Liver (tissue), 9 donors: ENCODE measurements around the gene IFT122. TPM values are rescaled to one million over a fixed set of nuclear protein-coding genes. Genes with fewer than 3 reads are reported as not detected.

ENCODE experiments used
- DNase-seq: peaks from one replicate; pipeline ENCODE4 v3.0.0-alpha.2; 2017; ENCODE audit warnings: low spot score
- H3K27ac ChIP-seq, 2 donors: one replicate each; pipeline ENCODE4 v1.7.0; 2013; ENCODE audit warnings: inconsistent platforms in 2 of 2, low read length in 2 of 2, control low read depth in 1 of 2, low read depth in 1 of 2, mild to moderate bottlenecking in 1 of 2
- H3K27me3 ChIP-seq, 4 donors: one replicate each; pipeline versions ENCODE4 v1.6.1 to v1.7.0; 2013; ENCODE audit warnings: low read length in 3 of 4, inconsistent platforms in 1 of 4, mild to moderate bottlenecking in 1 of 4, moderate library complexity in 1 of 4; ENCODE audit not compliant: control insufficient read depth in 4 of 4, insufficient read depth in 4 of 4
- H3K36me3 ChIP-seq, 4 donors: one replicate each; pipeline versions ENCODE4 v1.6.1 to v1.7.0; 2013; ENCODE audit warnings: low read length in 3 of 4, mild to moderate bottlenecking in 3 of 4, low read depth in 1 of 4, moderate library complexity in 1 of 4; ENCODE audit not compliant: control insufficient read depth in 4 of 4, insufficient read depth in 3 of 4
- H3K4me1 ChIP-seq, 4 donors: one replicate each; pipeline versions ENCODE4 v1.6.1 to v1.7.0; 2013; ENCODE audit warnings: low read length in 3 of 4, mild to moderate bottlenecking in 3 of 4, moderate library complexity in 1 of 4; ENCODE audit not compliant: control insufficient read depth in 4 of 4, insufficient read depth in 4 of 4
- H3K4me3 ChIP-seq, 3 donors: one replicate each; pipeline versions ENCODE4 v1.6.1 to v1.7.0; 2013; ENCODE audit warnings: low read length in 3 of 3, control low read depth in 1 of 3, low read depth in 1 of 3, mild to moderate bottlenecking in 1 of 3
- H3K9ac ChIP-seq, 2 donors: one replicate each; pipeline ENCODE4 v1.7.0; 2013; ENCODE audit warnings: low read length in 2 of 2, mild to moderate bottlenecking in 2 of 2, moderate library complexity in 2 of 2, control low read depth in 1 of 2, low read depth in 1 of 2
- H3K9me3 ChIP-seq, 4 donors: one replicate each; pipeline versions ENCODE4 v1.6.1 to v1.7.0; 2013; ENCODE audit warnings: low read length in 3 of 4; ENCODE audit not compliant: control insufficient read depth in 4 of 4
- EGR1 ChIP-seq, 2 donors: IDR thresholded peaks; 2 replicates each; pipeline ENCODE4 v1.6.1; 2016 to 2018; ENCODE audit warnings: antibody characterized with exemption in 2 of 2, low read depth in 2 of 2
- FOXA1 ChIP-seq: IDR thresholded peaks from 2 replicates; pipeline ENCODE4 v1.6.1; 2016; ENCODE audit warnings: antibody characterized with exemption
- FOXA2 ChIP-seq: IDR thresholded peaks from 2 replicates; pipeline ENCODE4 v1.6.1; 2016; ENCODE audit warnings: antibody characterized with exemption
- GABPA ChIP-seq, 2 donors: IDR thresholded peaks in 1 of 2; conservative IDR thresholded peaks in 1 of 2; 2 replicates each; pipeline ENCODE4 v1.6.1; 2016; ENCODE audit warnings: antibody characterized with exemption in 2 of 2, mild to moderate bottlenecking in 1 of 2, moderate library complexity in 1 of 2
- HNF4A ChIP-seq, 2 donors: conservative IDR thresholded peaks; 2 replicates each; pipeline ENCODE4 v1.6.1; 2016; ENCODE audit warnings: antibody characterized with exemption in 2 of 2, mild to moderate bottlenecking in 2 of 2
- HNF4G ChIP-seq: IDR thresholded peaks from 2 replicates; pipeline ENCODE4 v1.6.1; 2016; ENCODE audit warnings: antibody characterized with exemption
- JUND ChIP-seq, 2 donors: IDR thresholded peaks; 2 replicates each; pipeline ENCODE4 v1.6.1; 2016; ENCODE audit warnings: antibody characterized with exemption in 2 of 2
- NR2F2 ChIP-seq: IDR thresholded peaks from 2 replicates; pipeline ENCODE4 v1.6.1; 2016; ENCODE audit warnings: antibody characterized with exemption
- RAD21 ChIP-seq, 2 donors: IDR thresholded peaks; 2 replicates each; pipeline ENCODE4 v1.6.1; 2016; ENCODE audit warnings: antibody characterized with exemption in 2 of 2, mild to moderate bottlenecking in 2 of 2
- RXRA ChIP-seq, 2 donors: IDR thresholded peaks; 2 replicates each; pipeline ENCODE4 v1.6.1; 2017 to 2018; ENCODE audit warnings: antibody characterized with exemption in 2 of 2, mild to moderate bottlenecking in 1 of 2
- SP1 ChIP-seq: IDR thresholded peaks from 2 replicates; pipeline ENCODE4 v1.6.1; 2018; ENCODE audit warnings: antibody characterized with exemption, mild to moderate bottlenecking
- TAF1 ChIP-seq: conservative IDR thresholded peaks from 2 replicates; pipeline ENCODE4 v1.6.1; 2016; ENCODE audit warnings: antibody characterized with exemption, mild to moderate bottlenecking
- YY1 ChIP-seq: IDR thresholded peaks from 2 replicates; pipeline ENCODE4 v1.6.1; 2016; ENCODE audit warnings: antibody characterized with exemption, mild to moderate bottlenecking
- WGBS: extraction: QIAGEN DNeasy Blood & Tissue Kit; methylation state at CpG from one replicate; pipeline ENCODE4 v1.1.7; 2013; 5-methylcytosine and 5-hydroxymethylcytosine counted together
- polyA plus RNA-seq, 2 donors: library from polyadenylated mRNA; stranded (reverse) in 1 of 2; unstranded in 1 of 2; fragments of 200-250 nt in 1 of 2; fragments of >200 nt in 1 of 2; fragmentation: Nextera tagmentation in 1 of 2; extraction: Ambion mirVana in 1 of 2; gene quantifications; one replicate each; pipeline versions ENCODE4 v1.2.1 to v1.2.3, GENCODE V29; 2013 to 2015
- total RNA-seq, 2 donors: library from RNA; depleted of rRNA; stranded (reverse); fragments of >200 nt; gene quantifications; one replicate each; pipeline ENCODE4 v1.2.3, GENCODE V29; 2014
- TF ChIP-seq, protein P1 (sequence below): IDR thresholded peaks from 2 replicates; pipeline ENCODE4 v1.6.1; 2016; ENCODE audit warnings: antibody characterized with exemption
- TF ChIP-seq, protein P2 (sequence below): fragments of 150-350 bp; IDR thresholded peaks from 2 replicates; pipeline ENCODE4 v1.5.1; 2017; ENCODE audit warnings: improper control_type of control experiment, low read depth, low read length; ENCODE audit not compliant: missing input control
- TF ChIP-seq, protein P3 (sequence below): IDR thresholded peaks from 2 replicates; pipeline ENCODE4 v1.6.1; 2016; ENCODE audit warnings: antibody characterized with exemption, mild to moderate bottlenecking
- TF ChIP-seq, protein P4 (sequence below): IDR thresholded peaks from 2 replicates; pipeline ENCODE4 v1.6.1; 2016; ENCODE audit warnings: antibody characterized with exemption
- TF ChIP-seq, protein P5 (sequence below): IDR thresholded peaks from 2 replicates; pipeline ENCODE4 v1.6.1; 2016; ENCODE audit warnings: antibody characterized with exemption
- donor health status: healthy.
- donor health status: healthy.
- donor health status: healthy.
- donor health status: healthy.
- donor health status: healthy.

The IFT122 gene
- total and polyA plus RNA-seq, 4 donors = 3.3 to 25.8 (median 10.6) TPM

DNA sequence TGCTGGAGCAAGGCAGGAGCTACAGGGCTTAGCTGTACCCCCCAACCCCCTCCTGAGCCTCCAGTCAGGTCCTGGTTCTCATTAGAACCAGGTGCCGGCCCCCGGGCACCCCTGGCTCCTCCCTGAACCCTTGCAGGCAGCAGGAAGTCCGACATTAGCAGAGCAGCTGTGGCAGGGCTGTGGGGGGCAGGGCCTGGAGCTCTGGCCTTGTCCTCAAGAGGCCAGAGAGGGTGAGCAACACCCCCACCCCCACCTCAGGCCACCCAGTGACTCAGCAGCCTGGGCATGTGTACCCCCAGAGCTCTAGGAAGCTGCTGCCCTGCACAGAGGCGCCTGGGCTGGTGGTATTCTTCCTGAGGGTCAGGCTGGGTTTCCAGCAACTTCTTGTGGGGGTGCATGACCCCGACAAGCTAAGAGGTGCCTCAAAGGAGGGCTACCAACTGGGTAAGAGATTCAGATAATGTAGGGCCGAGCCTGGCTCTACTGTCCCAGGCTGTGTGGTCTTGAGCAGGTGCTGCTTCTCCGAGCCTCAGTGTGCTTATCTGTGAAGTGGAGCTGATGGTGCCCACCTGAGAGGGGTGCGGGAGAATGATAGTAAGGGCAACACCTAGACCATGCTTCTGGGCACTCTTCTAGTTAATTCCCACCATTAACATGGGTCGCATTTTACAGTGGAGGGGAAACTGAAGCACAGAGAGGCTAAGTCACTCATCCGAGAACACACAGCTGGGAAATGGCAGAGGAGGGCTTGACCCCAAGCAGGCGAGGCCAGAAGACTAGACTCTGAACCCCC is 118.9 kb downstream of the IFT122 start:
- Histone ChIP-seq H3K4me3 (no peak overlapping the region), H3K4me1 (peaks cover 0 to 6% (median 0%) of the 10 kb centered on the region in 4 donors), H3K27ac (no peak overlapping the region), H3K27me3 (no peaks in the 10 kb centered on the region), H3K9me3 (no peaks in the 10 kb centered on the region), H3K9ac (no peak overlapping the region), H3K36me3 (peaks cover 0 to 1% (median 0%) of the 10 kb centered on the region in 4 donors)
- TF ChIP-seq, protein P1, sequence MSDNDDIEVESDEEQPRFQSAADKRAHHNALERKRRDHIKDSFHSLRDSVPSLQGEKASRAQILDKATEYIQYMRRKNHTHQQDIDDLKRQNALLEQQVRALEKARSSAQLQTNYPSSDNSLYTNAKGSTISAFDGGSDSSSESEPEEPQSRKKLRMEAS = no peak
- TF ChIP-seq EGR1 (IDR thresholded peaks at IDR 0.05; ENCODE audit: low read depth in 2 of 2) = no peak
- TF ChIP-seq RAD21 (IDR thresholded peaks at IDR 0.05) = no peak
- TF ChIP-seq SP1 = no peak
- TF ChIP-seq, protein P2, sequence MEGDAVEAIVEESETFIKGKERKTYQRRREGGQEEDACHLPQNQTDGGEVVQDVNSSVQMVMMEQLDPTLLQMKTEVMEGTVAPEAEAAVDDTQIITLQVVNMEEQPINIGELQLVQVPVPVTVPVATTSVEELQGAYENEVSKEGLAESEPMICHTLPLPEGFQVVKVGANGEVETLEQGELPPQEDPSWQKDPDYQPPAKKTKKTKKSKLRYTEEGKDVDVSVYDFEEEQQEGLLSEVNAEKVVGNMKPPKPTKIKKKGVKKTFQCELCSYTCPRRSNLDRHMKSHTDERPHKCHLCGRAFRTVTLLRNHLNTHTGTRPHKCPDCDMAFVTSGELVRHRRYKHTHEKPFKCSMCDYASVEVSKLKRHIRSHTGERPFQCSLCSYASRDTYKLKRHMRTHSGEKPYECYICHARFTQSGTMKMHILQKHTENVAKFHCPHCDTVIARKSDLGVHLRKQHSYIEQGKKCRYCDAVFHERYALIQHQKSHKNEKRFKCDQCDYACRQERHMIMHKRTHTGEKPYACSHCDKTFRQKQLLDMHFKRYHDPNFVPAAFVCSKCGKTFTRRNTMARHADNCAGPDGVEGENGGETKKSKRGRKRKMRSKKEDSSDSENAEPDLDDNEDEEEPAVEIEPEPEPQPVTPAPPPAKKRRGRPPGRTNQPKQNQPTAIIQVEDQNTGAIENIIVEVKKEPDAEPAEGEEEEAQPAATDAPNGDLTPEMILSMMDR = no peak
- TF ChIP-seq NR2F2 = no peak
- no peak for TF ChIP-seq GABPA (IDR thresholded peaks at IDR 0.05 in 1 of 2, conservative IDR thresholded peaks at IDR 0.05 in 1 of 2)
- TF ChIP-seq TAF1 = no peak
- TF ChIP-seq, protein P3, sequence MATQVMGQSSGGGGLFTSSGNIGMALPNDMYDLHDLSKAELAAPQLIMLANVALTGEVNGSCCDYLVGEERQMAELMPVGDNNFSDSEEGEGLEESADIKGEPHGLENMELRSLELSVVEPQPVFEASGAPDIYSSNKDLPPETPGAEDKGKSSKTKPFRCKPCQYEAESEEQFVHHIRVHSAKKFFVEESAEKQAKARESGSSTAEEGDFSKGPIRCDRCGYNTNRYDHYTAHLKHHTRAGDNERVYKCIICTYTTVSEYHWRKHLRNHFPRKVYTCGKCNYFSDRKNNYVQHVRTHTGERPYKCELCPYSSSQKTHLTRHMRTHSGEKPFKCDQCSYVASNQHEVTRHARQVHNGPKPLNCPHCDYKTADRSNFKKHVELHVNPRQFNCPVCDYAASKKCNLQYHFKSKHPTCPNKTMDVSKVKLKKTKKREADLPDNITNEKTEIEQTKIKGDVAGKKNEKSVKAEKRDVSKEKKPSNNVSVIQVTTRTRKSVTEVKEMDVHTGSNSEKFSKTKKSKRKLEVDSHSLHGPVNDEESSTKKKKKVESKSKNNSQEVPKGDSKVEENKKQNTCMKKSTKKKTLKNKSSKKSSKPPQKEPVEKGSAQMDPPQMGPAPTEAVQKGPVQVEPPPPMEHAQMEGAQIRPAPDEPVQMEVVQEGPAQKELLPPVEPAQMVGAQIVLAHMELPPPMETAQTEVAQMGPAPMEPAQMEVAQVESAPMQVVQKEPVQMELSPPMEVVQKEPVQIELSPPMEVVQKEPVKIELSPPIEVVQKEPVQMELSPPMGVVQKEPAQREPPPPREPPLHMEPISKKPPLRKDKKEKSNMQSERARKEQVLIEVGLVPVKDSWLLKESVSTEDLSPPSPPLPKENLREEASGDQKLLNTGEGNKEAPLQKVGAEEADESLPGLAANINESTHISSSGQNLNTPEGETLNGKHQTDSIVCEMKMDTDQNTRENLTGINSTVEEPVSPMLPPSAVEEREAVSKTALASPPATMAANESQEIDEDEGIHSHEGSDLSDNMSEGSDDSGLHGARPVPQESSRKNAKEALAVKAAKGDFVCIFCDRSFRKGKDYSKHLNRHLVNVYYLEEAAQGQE = no peak
- TF ChIP-seq, protein P4, sequence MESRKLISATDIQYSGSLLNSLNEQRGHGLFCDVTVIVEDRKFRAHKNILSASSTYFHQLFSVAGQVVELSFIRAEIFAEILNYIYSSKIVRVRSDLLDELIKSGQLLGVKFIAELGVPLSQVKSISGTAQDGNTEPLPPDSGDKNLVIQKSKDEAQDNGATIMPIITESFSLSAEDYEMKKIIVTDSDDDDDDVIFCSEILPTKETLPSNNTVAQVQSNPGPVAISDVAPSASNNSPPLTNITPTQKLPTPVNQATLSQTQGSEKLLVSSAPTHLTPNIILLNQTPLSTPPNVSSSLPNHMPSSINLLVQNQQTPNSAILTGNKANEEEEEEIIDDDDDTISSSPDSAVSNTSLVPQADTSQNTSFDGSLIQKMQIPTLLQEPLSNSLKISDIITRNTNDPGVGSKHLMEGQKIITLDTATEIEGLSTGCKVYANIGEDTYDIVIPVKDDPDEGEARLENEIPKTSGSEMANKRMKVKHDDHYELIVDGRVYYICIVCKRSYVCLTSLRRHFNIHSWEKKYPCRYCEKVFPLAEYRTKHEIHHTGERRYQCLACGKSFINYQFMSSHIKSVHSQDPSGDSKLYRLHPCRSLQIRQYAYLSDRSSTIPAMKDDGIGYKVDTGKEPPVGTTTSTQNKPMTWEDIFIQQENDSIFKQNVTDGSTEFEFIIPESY = no peak
- TF ChIP-seq FOXA2 = no peak
- TF ChIP-seq HNF4A (conservative IDR thresholded peaks at IDR 0.05) = no peak
- no peak for TF ChIP-seq JUND (IDR thresholded peaks at IDR 0.05)
- TF ChIP-seq FOXA1 = no peak
- no peak for TF ChIP-seq HNF4G
- TF ChIP-seq, protein P5, sequence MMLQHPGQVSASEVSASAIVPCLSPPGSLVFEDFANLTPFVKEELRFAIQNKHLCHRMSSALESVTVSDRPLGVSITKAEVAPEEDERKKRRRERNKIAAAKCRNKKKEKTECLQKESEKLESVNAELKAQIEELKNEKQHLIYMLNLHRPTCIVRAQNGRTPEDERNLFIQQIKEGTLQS = no peak
- TF ChIP-seq RXRA (IDR thresholded peaks at IDR 0.05) = no peak
- TF ChIP-seq YY1 = no peak
- DNase-seq = no peak
- 81% methylated on average over 11 of the region's 11 CpGs for WGBS
